C4-2B (cell line): Measurements from ENCODE around the gene OR52I2.

ENCODE experiments used
- CTCF ChIP-seq: fragments of 450-650 bp; conservative IDR thresholded peaks from 2 replicates; pipeline ENCODE4 v1.5.1; 2017; ENCODE audit warnings: mild to moderate bottlenecking
- ZFX ChIP-seq: fragments of 450-650 bp; IDR thresholded peaks from 2 replicates; pipeline ENCODE4 v1.6.1; 2017

GRCh38 chr11:4642043-4642442, 60.5 kb downstream of the OR52I2 start:
- TF ChIP-seq CTCF (no peak), ZFX (no peak)
